Suppressor macrophage (primary cell): ENCODE results near the gene TMEM243.

Experiments
- DNase-seq, 4 experiments: peaks; one replicate each; pipeline ENCODE4 v3.0.0-alpha.2; 2020 to 2022

The TMEM243 gene

GRCh38 chr7:87154569-87154968 is 65.0 kb downstream of the TMEM243 start:
- DNase-seq = no peak

GRCh38 chr7:87154166-87154565 is 65.4 kb downstream of the TMEM243 start:
- no peak for DNase-seq

GRCh38 chr7:87152897-87153641 is 66.5 kb downstream of the TMEM243 start:
- DNase-seq = peak; percentile 42 to 61 (median 53)

GRCh38 chr7:87152112-87152896 is 67.2 kb downstream of the TMEM243 start, which contains the start of gene DMTF1:
DMTF1 (plus strand) TSS chr7:87152453; CDS start chr7:87164942, 12,489 bp downstream.
- DNase-seq = peak; percentile 95 to 97 (median 97)

- DNase-seq = no peak
Measured at GRCh38 chr7:87151729-87152111, 67.8 kb downstream of the TMEM243 start.

GRCh38 chr7:87151002-87151728 is 68.4 kb downstream of the TMEM243 start:
- DNase-seq = no peak

GRCh38 chr7:87148332-87148955 is 71.1 kb downstream of the TMEM243 start:
- peak; percentile 8 to 54 (median 33) for DNase-seq

- no peak for DNase-seq
Measured at GRCh38 chr7:87147500-87147899, 72.0 kb downstream of the TMEM243 start.

- no peak for DNase-seq
Measured at GRCh38 chr7:87146740-87147386, 72.7 kb downstream of the TMEM243 start.
